Transverse colon (tissue), 4 donors: ENCODE data around the gene HSH2D.

Experiments
- CTCF ChIP-seq, 5 experiments: fragments of 200-600 bp in 3 of 5; fragments of 450-650 bp in 2 of 5; sonication (generic) in 3 of 5; IDR thresholded peaks; 1 replicate in 2 of 5; 2 replicates in 3 of 5; pipeline ENCODE4 v1.5.1; 2016 to 2017; ENCODE audit warnings: antibody characterized with exemption in 5 of 5, inconsistent platforms in 3 of 5, mild to moderate bottlenecking in 2 of 5, moderate library complexity in 1 of 5
- EP300 ChIP-seq: sonication (generic); formaldehyde crosslinking; IDR thresholded peaks from one replicate; pipeline ENCODE4 v1.6.1; 2017; ENCODE audit warnings: antibody characterized with exemption, low read depth
- POLR2A ChIP-seq: fragments of 450-650 bp; IDR thresholded peaks from one replicate; pipeline ENCODE4 v1.6.1; 2016; ENCODE audit warnings: antibody characterized with exemption, mild to moderate bottlenecking, moderate library complexity
- POLR2AphosphoS5 ChIP-seq, 3 donors: sonication (generic); formaldehyde crosslinking; IDR thresholded peaks; one replicate each; pipeline ENCODE4 v1.6.1; 2016; ENCODE audit warnings: antibody characterized with exemption in 3 of 3

- TF ChIP-seq CTCF (IDR thresholded peaks at IDR 0.05) (no peak), POLR2AphosphoS5 (IDR thresholded peaks at IDR 0.05) (no peak), EP300 (no peak), POLR2A (no peak)
These were observed 25.9 kb upstream of the HSH2D start for GRCh38 chr19:16117594-16118033.
